HEK293T (cell line): ENCODE results near the gene SMG6.

Experiments used
- CTCF ChIA-PET: fragments of 350-600 bp; formaldehyde crosslinking; extraction: SDS; loops from one replicate; lab custom pipeline; 2021; ENCODE audit warnings: antibody characterized with exemption, inconsistent platforms; lab: Yijun Ruan, JAX
- POLR2A ChIA-PET: fragments of 350-600 bp; formaldehyde crosslinking; extraction: SDS; loops from one replicate; lab custom pipeline; 2020; ENCODE audit warnings: antibody characterized with exemption, inconsistent platforms; lab: Yijun Ruan, JAX
- DNase-seq: peaks from one replicate; pipeline ENCODE4 v3.0.0; 2012; ENCODE audit warnings: mixed read lengths; ENCODE audit errors: extremely low spot score
- ARNT ChIP-seq: fragments of 450-650 bp; IDR thresholded peaks from 2 replicates; pipeline ENCODE4 v1.6.1; 2017; ENCODE audit warnings: mild to moderate bottlenecking
- BHLHE40 ChIP-seq: fragments of 450-650 bp; IDR thresholded peaks from 2 replicates; pipeline ENCODE4 v1.6.1; 2016; ENCODE audit warnings: mild to moderate bottlenecking, moderate library complexity, borderline replicate concordance
- CTBP1 ChIP-seq: fragments of 450-650 bp; IDR thresholded peaks from 2 replicates; pipeline ENCODE4 v1.6.1; 2016; ENCODE audit warnings: borderline replicate concordance
- ELF4 ChIP-seq: fragments of 450-650 bp; IDR thresholded peaks from 2 replicates; pipeline ENCODE4 v1.6.1; 2017; ENCODE audit warnings: antibody characterized with exemption
- FOXA1 ChIP-seq: fragments of 450-650 bp; IDR thresholded peaks from 2 replicates; pipeline ENCODE4 v1.6.1; 2016; ENCODE audit warnings: mild to moderate bottlenecking
- FOXK2 ChIP-seq: fragments of 450-650 bp; IDR thresholded peaks from 2 replicates; pipeline ENCODE4 v1.6.1; 2016; ENCODE audit warnings: mild to moderate bottlenecking
- FOXM1 ChIP-seq: fragments of 450-650 bp; IDR thresholded peaks from 2 replicates; pipeline ENCODE4 v1.6.1; 2017; ENCODE audit warnings: mild to moderate bottlenecking, borderline replicate concordance
- HDGF ChIP-seq: fragments of 450-650 bp; IDR thresholded peaks from 2 replicates; pipeline ENCODE4 v1.6.1; 2017; ENCODE audit warnings: antibody characterized with exemption, borderline replicate concordance
- L3MBTL2 ChIP-seq: fragments of 450-650 bp; conservative IDR thresholded peaks from 2 replicates; pipeline ENCODE4 v1.6.1; 2016; ENCODE audit warnings: mild to moderate bottlenecking
- LEF1 ChIP-seq: fragments of 450-650 bp; IDR thresholded peaks from 2 replicates; pipeline ENCODE4 v1.6.1; 2017; ENCODE audit warnings: mild to moderate bottlenecking, borderline replicate concordance
- NFRKB ChIP-seq: fragments of 450-650 bp; IDR thresholded peaks from 2 replicates; pipeline ENCODE4 v1.6.1; 2016; ENCODE audit warnings: mild to moderate bottlenecking, moderate library complexity
- PKNOX1 ChIP-seq: fragments of 450-650 bp; IDR thresholded peaks from 2 replicates; pipeline ENCODE4 v1.6.1; 2016
- SP1 ChIP-seq: fragments of 450-650 bp; IDR thresholded peaks from 2 replicates; pipeline ENCODE4 v1.6.1; 2017
- SUZ12 ChIP-seq: fragments of 450-650 bp; IDR thresholded peaks from 2 replicates; pipeline ENCODE4 v1.6.1; 2016; ENCODE audit warnings: mild to moderate bottlenecking
- TARDBP ChIP-seq: fragments of 450-650 bp; IDR thresholded peaks from 2 replicates; pipeline ENCODE4 v1.6.1; 2016
- ZNF384 ChIP-seq: fragments of 450-650 bp; IDR thresholded peaks from 2 replicates; pipeline ENCODE4 v1.6.1; 2016

Gene SMG6

GRCh38 chr17:2188971-2189630, 114.5 kb downstream of the SMG6 start:
- POLR2A ChIA-PET, result no interaction called here
- DNase-seq, result no peak
- CTCF ChIA-PET, result no interaction called here
- TF ChIP-seq FOXM1, result no peak
- no peak for TF ChIP-seq PKNOX1
- no peak for TF ChIP-seq ELF4
- no peak for TF ChIP-seq HDGF
- no peak for TF ChIP-seq FOXK2
- no peak for TF ChIP-seq LEF1
- TF ChIP-seq NFRKB, result no peak
- no peak for TF ChIP-seq CTBP1
- TF ChIP-seq SUZ12, result no peak
- TF ChIP-seq FOXA1, result no peak
- TF ChIP-seq BHLHE40, result no peak
- TF ChIP-seq SP1, result no peak
- no peak for TF ChIP-seq ARNT
- no peak for TF ChIP-seq TARDBP
- no peak for TF ChIP-seq ZNF384

DNA sequence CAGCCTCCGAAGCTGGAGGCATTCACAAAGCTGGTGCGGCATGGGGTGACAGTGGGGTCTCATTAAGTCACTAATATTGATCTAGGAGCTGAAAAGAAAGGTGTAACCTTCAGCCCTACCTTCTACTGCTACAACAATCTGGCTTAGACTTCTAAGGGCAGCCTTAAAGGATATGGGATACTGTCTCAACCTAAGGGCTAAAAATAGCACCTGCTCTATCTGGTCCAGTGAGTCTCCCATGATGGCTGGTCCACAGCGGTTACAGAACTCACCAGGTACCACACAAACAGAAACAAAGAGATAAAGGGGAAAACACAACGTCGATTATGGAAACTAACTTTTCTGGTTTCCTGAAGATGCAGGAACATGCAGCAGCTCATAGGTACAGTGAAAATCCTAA, 115.8 kb downstream of the SMG6 start:
- no peak for DNase-seq
- CTCF ChIA-PET, result no interaction called here
- no peak for TF ChIP-seq SUZ12
- TF ChIP-seq PKNOX1, result no peak
- TF ChIP-seq SP1, result no peak
- TF ChIP-seq ELF4, result no peak
- TF ChIP-seq L3MBTL2, result no peak
- TF ChIP-seq BHLHE40, result no peak
- TF ChIP-seq TARDBP, result no peak
- TF ChIP-seq HDGF, result no peak
- TF ChIP-seq NFRKB, result no peak
- no peak for TF ChIP-seq LEF1
- no peak for TF ChIP-seq ZNF384
- TF ChIP-seq FOXM1, result no peak
- TF ChIP-seq FOXK2, result no peak
- TF ChIP-seq CTBP1, result no peak
- TF ChIP-seq FOXA1, result no peak
- no peak for TF ChIP-seq ARNT
- POLR2A ChIA-PET, result no interaction called here

DNA sequence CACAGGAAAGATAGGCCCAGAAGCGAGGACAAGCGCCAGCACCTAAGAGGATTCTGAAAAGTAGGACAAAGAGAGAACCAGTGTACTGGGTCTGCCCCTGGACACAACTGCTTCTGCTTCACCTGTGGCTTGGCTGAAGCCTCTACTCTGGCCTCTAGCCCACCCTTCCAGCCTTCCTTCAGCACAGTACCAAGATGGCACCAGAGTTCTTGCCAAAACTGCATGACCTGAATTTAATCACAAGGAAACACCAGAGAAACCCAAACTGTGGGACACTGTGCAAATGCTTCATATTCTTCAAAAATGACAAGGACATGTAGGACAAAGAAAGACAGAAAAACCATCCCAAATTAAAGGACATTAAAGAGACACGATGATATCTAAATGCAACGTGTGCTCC, 116.6 kb downstream of the SMG6 start:
- POLR2A ChIA-PET, result no interaction called here
- no peak for TF ChIP-seq NFRKB
- TF ChIP-seq L3MBTL2, result no peak
- no peak for TF ChIP-seq LEF1
- TF ChIP-seq FOXK2, result no peak
- TF ChIP-seq CTBP1, result no peak
- TF ChIP-seq PKNOX1, result no peak
- no peak for TF ChIP-seq SP1
- no peak for TF ChIP-seq SUZ12
- no peak for TF ChIP-seq HDGF
- no peak for TF ChIP-seq ZNF384
- no peak for TF ChIP-seq ARNT
- no peak for TF ChIP-seq FOXM1
- no peak for TF ChIP-seq FOXA1
- CTCF ChIA-PET, result no interaction called here
- DNase-seq, result no peak

DNA sequence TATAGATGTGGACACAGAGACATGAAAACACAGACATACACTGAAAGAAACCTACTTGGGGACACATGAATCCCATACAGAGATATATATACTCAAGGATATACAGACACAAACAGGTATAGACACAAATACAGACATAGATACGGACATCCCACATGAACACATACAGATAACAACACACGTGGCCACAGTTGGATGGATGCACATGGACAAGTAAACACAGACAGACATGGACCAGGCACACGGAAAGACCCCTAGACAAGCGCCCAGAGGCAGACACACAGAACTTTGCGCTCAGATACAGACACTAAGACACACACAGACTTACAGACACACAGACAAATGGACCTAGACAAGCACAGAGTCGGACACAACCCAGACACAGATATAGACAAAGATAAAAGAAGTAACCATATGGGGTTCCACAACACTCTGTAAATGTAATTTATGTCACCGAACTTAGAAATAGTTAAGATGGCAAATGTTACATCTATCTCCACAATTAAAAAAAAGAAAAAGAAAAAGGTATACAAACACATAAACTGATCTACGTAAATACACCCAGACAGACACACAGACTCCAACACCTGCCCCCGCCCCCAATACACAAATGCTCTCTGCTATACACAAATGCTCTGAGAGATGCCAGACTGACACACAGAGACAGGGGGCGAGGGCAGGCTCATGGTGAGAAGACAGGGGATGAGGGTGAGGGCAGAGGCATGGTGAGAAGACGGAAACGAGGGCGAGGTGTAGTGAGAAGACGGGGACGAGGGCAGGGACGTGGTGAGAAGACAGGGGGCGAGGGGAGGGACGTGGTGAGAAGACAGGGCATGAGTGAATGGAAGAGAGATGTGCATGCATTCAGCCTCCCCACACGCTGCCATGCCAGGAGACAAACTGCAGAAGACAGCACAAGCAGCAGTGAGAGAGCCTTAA, 118.3 kb downstream of the SMG6 start:
- no peak for DNase-seq
- TF ChIP-seq LEF1 (no peak), HDGF (no peak), NFRKB (no peak), BHLHE40 (no peak), FOXM1 (no peak), ELF4 (no peak), L3MBTL2 (no peak), ARNT (no peak), ZNF384 (no peak), SUZ12 (no peak), SP1 (no peak), CTBP1 (no peak), FOXK2 (no peak), PKNOX1 (no peak), TARDBP (no peak), FOXA1 (no peak)
- ChIA-PET POLR2A (no interaction called here), CTCF (no interaction called here)

DNA sequence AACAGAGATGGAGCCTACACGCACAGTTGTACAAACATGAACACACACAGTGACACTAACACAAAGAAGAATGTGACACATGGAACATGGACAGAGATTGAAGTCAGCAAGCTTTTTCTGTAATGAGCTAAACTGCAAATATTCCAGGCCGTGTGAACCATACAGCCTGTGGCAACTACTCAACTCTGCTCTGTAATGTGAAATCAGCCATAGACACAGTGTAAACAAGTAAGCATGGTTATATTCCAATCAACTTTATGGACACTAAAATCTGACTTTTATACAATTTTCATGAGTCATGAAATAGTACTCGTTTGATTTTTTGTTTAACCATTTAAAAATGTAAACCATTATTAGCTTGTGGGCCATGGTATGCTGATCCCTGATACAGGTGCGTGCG, 120.2 kb downstream of the SMG6 start:
- TF ChIP-seq PKNOX1, result no peak
- TF ChIP-seq BHLHE40, result no peak
- CTCF ChIA-PET, result no interaction called here

More for the DNA sequence above, 120.2 kb downstream of the SMG6 start:
- POLR2A ChIA-PET, result no interaction called here
- DNase-seq, result no peak
